Subcutaneous abdominal adipose tissue (tissue), 5 donors: ENCODE data around the gene BLVRA.

Experiments used
- H3K27ac ChIP-seq: one replicate; pipeline ENCODE4 v1.7.0; 2013; ENCODE audit warnings: low read depth, mild to moderate bottlenecking, inconsistent platforms, low read length, moderate library complexity
- H3K27me3 ChIP-seq, 5 donors: one replicate each; pipeline ENCODE4 v1.7.0; 2013; ENCODE audit warnings: low read length in 5 of 5, inconsistent platforms in 1 of 5; ENCODE audit not compliant: control insufficient read depth in 5 of 5, insufficient read depth in 4 of 5
- H3K36me3 ChIP-seq, 5 donors: one replicate each; pipeline ENCODE4 v1.7.0; 2013; ENCODE audit warnings: low read length in 5 of 5; ENCODE audit not compliant: control insufficient read depth in 5 of 5, insufficient read depth in 5 of 5
- H3K4me1 ChIP-seq, 5 donors: one replicate each; pipeline ENCODE4 v1.7.0; 2013; ENCODE audit warnings: low read length in 5 of 5, mild to moderate bottlenecking in 3 of 5, moderate library complexity in 1 of 5; ENCODE audit not compliant: control insufficient read depth in 5 of 5, insufficient read depth in 5 of 5
- H3K4me3 ChIP-seq, 5 donors: one replicate each; pipeline ENCODE4 v1.7.0; 2013; ENCODE audit warnings: low read length in 5 of 5, low read depth in 1 of 5
- H3K9ac ChIP-seq, 5 donors: one replicate each; pipeline ENCODE4 v1.7.0; 2013; ENCODE audit warnings: low read length in 5 of 5, mild to moderate bottlenecking in 4 of 5, moderate library complexity in 3 of 5
- H3K9me3 ChIP-seq, 5 donors: one replicate each; pipeline ENCODE4 v1.7.0; 2013; ENCODE audit warnings: low read length in 5 of 5; ENCODE audit not compliant: control insufficient read depth in 5 of 5
- donor health status: healthy.
- donor health status: healthy.
- donor health status: healthy.
- donor health status: healthy.
- donor health status: healthy.

Gene BLVRA

GRCh38 chr7:43749383-43749940 lies 9.0 kb upstream of the BLVRA start:
- H3K9ac ChIP-seq: no peak overlapping the region
- peaks cover 0 to 22% (median 21%) of the 10 kb centered on the region in 5 donors for H3K4me1 ChIP-seq
- H3K36me3 ChIP-seq: no peaks in the 10 kb centered on the region
- H3K9me3 ChIP-seq: no peaks in the 10 kb centered on the region
- no peak overlapping the region for H3K27ac ChIP-seq
- H3K27me3 ChIP-seq: no peaks in the 10 kb centered on the region
- H3K4me3 ChIP-seq: no peak overlapping the region

GRCh38 chr7:43750016-43750887 lies 8.2 kb upstream of the BLVRA start:
- Histone ChIP-seq H3K27me3 (no peaks in the 10 kb centered on the region), H3K27ac (peak overlapping the region; percentile 15), H3K9me3 (no peaks in the 10 kb centered on the region), H3K9ac (no peak overlapping the region), H3K4me3 (peak overlapping the region in 1 of 5 donors; percentile 30), H3K4me1 (peaks cover 0 to 24% (median 21%) of the 10 kb centered on the region in 5 donors), H3K36me3 (no peaks in the 10 kb centered on the region)

GRCh38 chr7:43752411-43752810 lies 6.1 kb upstream of the BLVRA start:
- H3K4me3 ChIP-seq: no peak overlapping the region
- no peaks in the 10 kb centered on the region for H3K36me3 ChIP-seq
- H3K9me3 ChIP-seq: no peaks in the 10 kb centered on the region
- H3K27me3 ChIP-seq: no peaks in the 10 kb centered on the region
- no peak overlapping the region for H3K9ac ChIP-seq
- peaks cover 0 to 28% (median 22%) of the 10 kb centered on the region in 5 donors for H3K4me1 ChIP-seq
- H3K27ac ChIP-seq: no peak overlapping the region

- Histone ChIP-seq H3K4me3 (no peak overlapping the region), H3K9ac (no peak overlapping the region), H3K9me3 (no peaks in the 10 kb centered on the region), H3K4me1 (peaks cover 0 to 38% (median 28%) of the 10 kb centered on the region in 5 donors), H3K36me3 (no peaks in the 10 kb centered on the region), H3K27ac (no peak overlapping the region), H3K27me3 (no peaks in the 10 kb centered on the region)
Measured at GRCh38 chr7:43753271-43753810, 5.1 kb upstream of the BLVRA start.

GRCh38 chr7:43753843-43754242 lies 4.6 kb upstream of the BLVRA start:
- Histone ChIP-seq H3K4me3 (no peak overlapping the region), H3K9me3 (no peaks in the 10 kb centered on the region), H3K9ac (no peak overlapping the region), H3K36me3 (no peaks in the 10 kb centered on the region), H3K27ac (no peak overlapping the region), H3K27me3 (no peaks in the 10 kb centered on the region), H3K4me1 (peaks cover 0 to 38% (median 28%) of the 10 kb centered on the region in 5 donors)

- no peak overlapping the region for H3K4me3 ChIP-seq
- peaks cover 0 to 39% (median 31%) of the 10 kb centered on the region in 5 donors for H3K4me1 ChIP-seq
- no peaks in the 10 kb centered on the region for H3K9me3 ChIP-seq
- H3K27ac ChIP-seq: no peak overlapping the region
- H3K9ac ChIP-seq: no peak overlapping the region
- H3K27me3 ChIP-seq: no peaks in the 10 kb centered on the region
- no peaks in the 10 kb centered on the region for H3K36me3 ChIP-seq
Measured at GRCh38 chr7:43754596-43754995, 3.9 kb upstream of the BLVRA start.

GRCh38 chr7:43756368-43757072 lies 2.0 kb upstream of the BLVRA start:
- H3K4me1 ChIP-seq: peaks cover 0 to 28% (median 21%) of the 10 kb centered on the region in 5 donors
- H3K9me3 ChIP-seq: no peaks in the 10 kb centered on the region
- no peak overlapping the region for H3K4me3 ChIP-seq
- no peaks in the 10 kb centered on the region for H3K27me3 ChIP-seq
- no peak overlapping the region for H3K9ac ChIP-seq
- no peaks in the 10 kb centered on the region for H3K36me3 ChIP-seq
- no peak overlapping the region for H3K27ac ChIP-seq

GRCh38 chr7:43757073-43757720 lies 1.3 kb upstream of the BLVRA start:
- no peaks in the 10 kb centered on the region for H3K27me3 ChIP-seq
- no peak overlapping the region for H3K27ac ChIP-seq
- H3K4me1 ChIP-seq: peaks cover 0 to 32% (median 24%) of the 10 kb centered on the region in 5 donors
- no peaks in the 10 kb centered on the region for H3K36me3 ChIP-seq
- H3K9me3 ChIP-seq: no peaks in the 10 kb centered on the region
- no peak overlapping the region for H3K9ac ChIP-seq
- H3K4me3 ChIP-seq: no peak overlapping the region

GRCh38 chr7:43758822-43759683 lies 573 bp downstream of the BLVRA start:
- H3K27me3 ChIP-seq: no peaks in the 10 kb centered on the region
- peak overlapping the region; percentile 69 for H3K27ac ChIP-seq
- H3K9ac ChIP-seq: peak overlapping the region; percentile 12 to 90 (median 87)
- H3K36me3 ChIP-seq: no peaks in the 10 kb centered on the region
- no peaks in the 10 kb centered on the region for H3K9me3 ChIP-seq
- H3K4me3 ChIP-seq: peak overlapping the region; percentile 73 to 85 (median 82)
- H3K4me1 ChIP-seq: peaks cover 0 to 36% (median 24%) of the 10 kb centered on the region in 5 donors
